Measurements from ENCODE around the gene SLC45A1.

- TF ChIP-seq CTCF (IDR thresholded peaks at IDR 0.05), result no peak
- TF ChIP-seq POLR2A (IDR thresholded peaks at IDR 0.05), result no peak
These were observed 11.5 kb downstream of the SLC45A1 start for GRCh38 chr1:8329439-8329838.
